HL-60 (cell line): ENCODE measurements around the gene PLEKHG5.

Experiments used
- GABPA ChIP-seq: IDR thresholded peaks from 2 replicates; pipeline ENCODE4 v1.6.1; 2012; ENCODE audit warnings: low read depth
- TF ChIP-seq, protein P1 (sequence below): IDR thresholded peaks from one replicate; pipeline ENCODE4 v1.5.1; 2011; ENCODE audit warnings: low read length, control low read depth, inconsistent platforms; ENCODE audit not compliant: insufficient read depth
- TF ChIP-seq, protein P2 (sequence below): IDR thresholded peaks from 2 replicates; pipeline ENCODE4 v1.6.1; 2012; ENCODE audit warnings: low read depth; ENCODE audit not compliant: insufficient replicate concordance

DNA sequence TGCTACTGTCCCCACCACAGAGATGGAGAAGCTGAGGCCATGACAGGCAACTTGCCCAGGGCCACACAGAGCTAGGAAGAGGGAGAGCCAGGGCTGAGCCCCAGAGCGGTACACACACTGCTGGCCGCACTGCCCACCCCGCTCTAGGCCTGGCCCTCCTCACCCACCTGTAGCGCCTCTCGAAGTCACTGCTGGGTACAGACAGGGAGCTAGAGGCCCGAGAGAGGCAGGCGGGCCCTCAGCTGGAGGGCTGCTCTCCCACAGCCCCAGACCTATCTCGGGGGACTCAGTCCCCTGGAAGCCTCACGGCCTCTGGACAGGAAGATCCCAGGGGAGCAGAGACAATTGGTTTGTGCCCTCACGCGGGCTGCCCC is 17.3 kb upstream of the PLEKHG5 start:
- TF ChIP-seq, protein P1, sequence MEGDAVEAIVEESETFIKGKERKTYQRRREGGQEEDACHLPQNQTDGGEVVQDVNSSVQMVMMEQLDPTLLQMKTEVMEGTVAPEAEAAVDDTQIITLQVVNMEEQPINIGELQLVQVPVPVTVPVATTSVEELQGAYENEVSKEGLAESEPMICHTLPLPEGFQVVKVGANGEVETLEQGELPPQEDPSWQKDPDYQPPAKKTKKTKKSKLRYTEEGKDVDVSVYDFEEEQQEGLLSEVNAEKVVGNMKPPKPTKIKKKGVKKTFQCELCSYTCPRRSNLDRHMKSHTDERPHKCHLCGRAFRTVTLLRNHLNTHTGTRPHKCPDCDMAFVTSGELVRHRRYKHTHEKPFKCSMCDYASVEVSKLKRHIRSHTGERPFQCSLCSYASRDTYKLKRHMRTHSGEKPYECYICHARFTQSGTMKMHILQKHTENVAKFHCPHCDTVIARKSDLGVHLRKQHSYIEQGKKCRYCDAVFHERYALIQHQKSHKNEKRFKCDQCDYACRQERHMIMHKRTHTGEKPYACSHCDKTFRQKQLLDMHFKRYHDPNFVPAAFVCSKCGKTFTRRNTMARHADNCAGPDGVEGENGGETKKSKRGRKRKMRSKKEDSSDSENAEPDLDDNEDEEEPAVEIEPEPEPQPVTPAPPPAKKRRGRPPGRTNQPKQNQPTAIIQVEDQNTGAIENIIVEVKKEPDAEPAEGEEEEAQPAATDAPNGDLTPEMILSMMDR = no peak
- no peak for TF ChIP-seq GABPA
- TF ChIP-seq, protein P2, sequence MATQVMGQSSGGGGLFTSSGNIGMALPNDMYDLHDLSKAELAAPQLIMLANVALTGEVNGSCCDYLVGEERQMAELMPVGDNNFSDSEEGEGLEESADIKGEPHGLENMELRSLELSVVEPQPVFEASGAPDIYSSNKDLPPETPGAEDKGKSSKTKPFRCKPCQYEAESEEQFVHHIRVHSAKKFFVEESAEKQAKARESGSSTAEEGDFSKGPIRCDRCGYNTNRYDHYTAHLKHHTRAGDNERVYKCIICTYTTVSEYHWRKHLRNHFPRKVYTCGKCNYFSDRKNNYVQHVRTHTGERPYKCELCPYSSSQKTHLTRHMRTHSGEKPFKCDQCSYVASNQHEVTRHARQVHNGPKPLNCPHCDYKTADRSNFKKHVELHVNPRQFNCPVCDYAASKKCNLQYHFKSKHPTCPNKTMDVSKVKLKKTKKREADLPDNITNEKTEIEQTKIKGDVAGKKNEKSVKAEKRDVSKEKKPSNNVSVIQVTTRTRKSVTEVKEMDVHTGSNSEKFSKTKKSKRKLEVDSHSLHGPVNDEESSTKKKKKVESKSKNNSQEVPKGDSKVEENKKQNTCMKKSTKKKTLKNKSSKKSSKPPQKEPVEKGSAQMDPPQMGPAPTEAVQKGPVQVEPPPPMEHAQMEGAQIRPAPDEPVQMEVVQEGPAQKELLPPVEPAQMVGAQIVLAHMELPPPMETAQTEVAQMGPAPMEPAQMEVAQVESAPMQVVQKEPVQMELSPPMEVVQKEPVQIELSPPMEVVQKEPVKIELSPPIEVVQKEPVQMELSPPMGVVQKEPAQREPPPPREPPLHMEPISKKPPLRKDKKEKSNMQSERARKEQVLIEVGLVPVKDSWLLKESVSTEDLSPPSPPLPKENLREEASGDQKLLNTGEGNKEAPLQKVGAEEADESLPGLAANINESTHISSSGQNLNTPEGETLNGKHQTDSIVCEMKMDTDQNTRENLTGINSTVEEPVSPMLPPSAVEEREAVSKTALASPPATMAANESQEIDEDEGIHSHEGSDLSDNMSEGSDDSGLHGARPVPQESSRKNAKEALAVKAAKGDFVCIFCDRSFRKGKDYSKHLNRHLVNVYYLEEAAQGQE = no peak
